ENCODE measurements around the gene F2RL3.

The F2RL3 gene

GRCh38 chr19:16847430-16847829 is 41.4 kb upstream of the F2RL3 start:
- Histone ChIP-seq H4K20me1 (ENCODE audit: insufficient read depth, low read length) (no peaks in the 10 kb centered on the region), H3K9me3 (ENCODE audit: low read length) (no peaks in the 10 kb centered on the region), H3K4me3 (ENCODE audit: low read depth, low read length, poor library complexity, severe bottlenecking) (no peak overlapping the region), H3K27me3 (ENCODE audit: insufficient read depth, low read length) (no peaks in the 10 kb centered on the region), H3K4me1 (ENCODE audit: insufficient read depth, low read length, severe bottlenecking) (no peaks in the 10 kb centered on the region), H3K36me3 (ENCODE audit: insufficient read depth, low read length) (peaks cover 94% of the 10 kb centered on the region), H3K9me2 (ENCODE audit: low read depth, low read length) (no peaks in the 10 kb centered on the region), H2AFZ (ENCODE audit: low read length) (no peak overlapping the region), H3K9ac (ENCODE audit: low read length) (no peak overlapping the region), H3K27ac (ENCODE audit: low read depth, low read length, poor library complexity, severe bottlenecking) (no peak overlapping the region), H3F3A (ENCODE audit: insufficient read depth, low read length) (no peaks in the 10 kb centered on the region), H3K79me2 (ENCODE audit: insufficient read depth, low read length) (no peaks in the 10 kb centered on the region), H3K4me2 (ENCODE audit: low read length) (no peak overlapping the region)
- TF ChIP-seq CTCF (IDR thresholded peaks at IDR 0.05; ENCODE audit: low read length) (no peak), EZH2 (IDR thresholded peaks at IDR 0.05; ENCODE audit: borderline replicate concordance, low read length) (no peak)

- TF ChIP-seq EZH2 (IDR thresholded peaks at IDR 0.05; ENCODE audit: borderline replicate concordance, low read length) (no peak), CTCF (IDR thresholded peaks at IDR 0.05; ENCODE audit: low read length) (no peak)
- H3F3A ChIP-seq (ENCODE audit: insufficient read depth, low read length), result no peaks in the 10 kb centered on the region
- no peak overlapping the region for H3K4me2 ChIP-seq (ENCODE audit: low read length)
Observed at GRCh38 chr19:16849168-16849567, 39.6 kb upstream of the F2RL3 start.

GRCh38 chr19:16850133-16850532 is 38.7 kb upstream of the F2RL3 start:
- H3K4me2 ChIP-seq (ENCODE audit: low read length), result no peak overlapping the region
- H3K27ac ChIP-seq (ENCODE audit: low read depth, low read length, poor library complexity, severe bottlenecking), result no peak overlapping the region
- no peaks in the 10 kb centered on the region for H3K9me2 ChIP-seq (ENCODE audit: low read depth, low read length)
- TF ChIP-seq EZH2 (IDR thresholded peaks at IDR 0.05; ENCODE audit: borderline replicate concordance, low read length) (no peak), CTCF (IDR thresholded peaks at IDR 0.05; ENCODE audit: low read length) (no peak)
- H3K9me3 ChIP-seq (ENCODE audit: low read length), result no peaks in the 10 kb centered on the region
- H3K27me3 ChIP-seq (ENCODE audit: insufficient read depth, low read length), result no peaks in the 10 kb centered on the region
- H3K79me2 ChIP-seq (ENCODE audit: insufficient read depth, low read length), result no peaks in the 10 kb centered on the region
- no peak overlapping the region for H2AFZ ChIP-seq (ENCODE audit: low read length)
- H3K4me1 ChIP-seq (ENCODE audit: insufficient read depth, low read length, severe bottlenecking), result no peaks in the 10 kb centered on the region
- peaks cover 93% of the 10 kb centered on the region for H3K36me3 ChIP-seq (ENCODE audit: insufficient read depth, low read length)
- no peak overlapping the region for H3K9ac ChIP-seq (ENCODE audit: low read length)
- H3F3A ChIP-seq (ENCODE audit: insufficient read depth, low read length), result no peaks in the 10 kb centered on the region
- no peaks in the 10 kb centered on the region for H4K20me1 ChIP-seq (ENCODE audit: insufficient read depth, low read length)
- H3K4me3 ChIP-seq (ENCODE audit: low read depth, low read length, poor library complexity, severe bottlenecking), result no peak overlapping the region

More at GRCh38 chr19:16849168-16849567, 39.6 kb upstream of the F2RL3 start:
- Histone ChIP-seq H3K4me1 (ENCODE audit: insufficient read depth, low read length, severe bottlenecking) (no peaks in the 10 kb centered on the region), H3K9me3 (ENCODE audit: low read length) (no peaks in the 10 kb centered on the region), H2AFZ (ENCODE audit: low read length) (no peak overlapping the region), H3K9ac (ENCODE audit: low read length) (no peak overlapping the region), H3K27ac (ENCODE audit: low read depth, low read length, poor library complexity, severe bottlenecking) (no peak overlapping the region), H3K36me3 (ENCODE audit: insufficient read depth, low read length) (peaks cover 94% of the 10 kb centered on the region), H3K9me2 (ENCODE audit: low read depth, low read length) (no peaks in the 10 kb centered on the region), H3K4me3 (ENCODE audit: low read depth, low read length, poor library complexity, severe bottlenecking) (no peak overlapping the region), H4K20me1 (ENCODE audit: insufficient read depth, low read length) (no peaks in the 10 kb centered on the region), H3K27me3 (ENCODE audit: insufficient read depth, low read length) (no peaks in the 10 kb centered on the region), H3K79me2 (ENCODE audit: insufficient read depth, low read length) (no peaks in the 10 kb centered on the region)

Measured in OCI-LY1 (cell line).